NOMO-1 (cell line): Measurements from ENCODE around the gene CALHM5.

ENCODE experiments used
- DNase-seq, 2 experiments: peaks; one replicate each; lab custom pipeline; 2025; ENCODE audit not compliant: unreplicated experiment in 2 of 2; lab: John Stamatoyannopoulos, UW

The CALHM5 gene

DNA sequence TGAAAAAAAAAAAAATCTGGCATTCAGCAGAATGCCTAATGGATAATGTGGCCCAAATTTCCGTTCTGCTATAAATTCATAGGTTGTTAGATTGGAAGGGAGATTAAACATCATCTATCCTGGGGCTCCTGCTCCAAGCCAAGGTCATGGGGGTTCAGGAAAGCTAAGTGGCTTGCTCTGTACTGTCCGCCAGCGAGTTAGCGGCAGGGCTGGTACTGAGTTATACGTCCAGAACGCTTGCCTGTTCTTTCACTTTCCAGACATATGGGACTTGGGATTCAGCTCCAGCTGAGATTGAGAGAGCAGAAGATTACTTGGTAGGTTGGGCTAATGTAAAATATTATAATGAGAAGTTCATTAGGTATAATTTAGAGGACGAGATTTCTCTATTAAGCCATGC is 60.7 kb downstream of the CALHM5 start:
- peak in 1 of 2 experiments; percentile 24 for DNase-seq
